Posterior cingulate gyrus (tissue), 11 donors: ENCODE data around the gene SRXN1.

Source experiments
- DNase-seq, 10 donors: peaks; one replicate each; pipeline versions ENCODE4 v3.0.0 to v3.0.0-alpha.2; 2020 to 2021; ENCODE audit warnings: mixed read lengths in 3 of 10
- intact Hi-C: fragments of 100-400 bp; cut with DNase I; formaldehyde crosslinking; loops from one replicate; pipeline ENCODE4 v1.15.1; 2023

SRXN1 gene

GRCh38 chr20:661474-662270, 8.7 kb upstream of the SRXN1 start:
- intact Hi-C loops = no loop called here
- peak in 1 of 10 donors; percentile 64 for DNase-seq

- intact Hi-C loops = no loop called here
- peak in 1 of 10 donors; percentile 1 for DNase-seq
Observed at GRCh38 chr20:658731-659291, 5.8 kb upstream of the SRXN1 start.

- intact Hi-C loops = no loop called here
- DNase-seq = peak in 1 of 10 donors; percentile 20
Observed at GRCh38 chr20:658202-658601, 5.2 kb upstream of the SRXN1 start.

GRCh38 chr20:655726-656624, 3.0 kb upstream of the SRXN1 start:
- no peak for DNase-seq
- intact Hi-C loops = no loop called here

- DNase-seq = no peak
- intact Hi-C loops = no loop called here
Observed at GRCh38 chr20:654417-654750, 1.4 kb upstream of the SRXN1 start.

- intact Hi-C loops = no loop called here
- DNase-seq = peak in 1 of 10 donors; percentile 86
Observed at GRCh38 chr20:653590-654416, 803 bp upstream of the SRXN1 start.

- DNase-seq = peak in 1 of 10 donors; percentile 84
- intact Hi-C loops = no loop called here
Observed at GRCh38 chr20:652615-653109, 338 bp downstream of the SRXN1 start.

- DNase-seq = peak in 1 of 10 donors; percentile 32
- intact Hi-C loops = no loop called here
Observed at GRCh38 chr20:651713-652614, 1.0 kb downstream of the SRXN1 start.

- intact Hi-C loops = no loop called here
- DNase-seq = peak in 1 of 10 donors; percentile 34
Observed at GRCh38 chr20:650954-651353, 2.0 kb downstream of the SRXN1 start.

GRCh38 chr20:650281-650680, 2.7 kb downstream of the SRXN1 start:
- intact Hi-C loops = no loop called here
- peak in 1 of 10 donors; percentile 45 for DNase-seq

GRCh38 chr20:647479-648019, 5.5 kb downstream of the SRXN1 start:
- no peak for DNase-seq
- intact Hi-C loops = loop anchor here (10.0 kb wide), 1 partner anchor 293 kb away; no protein-coding TSS in a partner anchor

GRCh38 chr20:646868-647233, 6.1 kb downstream of the SRXN1 start:
- intact Hi-C loops = loop anchor here (10.0 kb wide), 1 partner anchor 292 kb away; no protein-coding TSS in a partner anchor
- DNase-seq = peak in 1 of 10 donors; percentile 35

- DNase-seq = peak in 1 of 10 donors; percentile 24
- intact Hi-C loops = loop anchor here (10.0 kb wide), 1 partner anchor 291 kb away; no protein-coding TSS in a partner anchor
Observed at GRCh38 chr20:646107-646867, 6.7 kb downstream of the SRXN1 start.

GRCh38 chr20:645318-646106, 7.5 kb downstream of the SRXN1 start:
- peak; percentile 46 to 96 (median 72) for DNase-seq
- intact Hi-C loops = loop anchor here (2.0 to 10.0 kb wide), 2 partner anchors 83 to 291 kb away; no protein-coding TSS in a partner anchor

- intact Hi-C loops = loop anchor here (2.0 to 10.0 kb wide), 2 partner anchors 82 to 290 kb away; no protein-coding TSS in a partner anchor
- DNase-seq = peak in 1 of 10 donors; percentile 52
Observed at GRCh38 chr20:644692-645317, 8.2 kb downstream of the SRXN1 start.
